WTC11 (cell line): Measurements from ENCODE around the gene PADI6. TPM values are rescaled to one million over a fixed set of nuclear protein-coding genes. Genes with fewer than 3 reads are reported as not detected.

ENCODE experiments used
- ATAC-seq: fragments of 200-7000 bp; cut with Tn5 transposase; 2 replicates; pipeline ENCODE4 v1.10.0; 2021; ENCODE audit warnings: mild to moderate bottlenecking, moderate library complexity
- CTCF ChIA-PET: fragments of 300-600 bp; sonication (Branson Sonifier 250); formaldehyde crosslinking; loops from one replicate; lab custom pipeline; 2021; ENCODE audit warnings: antibody characterized with exemption; lab: Charles Lee
- POLR2A ChIA-PET: fragments of 350-600 bp; sonication (Branson Sonifier 250); formaldehyde crosslinking; loops from one replicate; lab custom pipeline; 2021; ENCODE audit warnings: antibody characterized with exemption; lab: Charles Lee
- DNase-seq: peaks from one replicate; pipeline ENCODE4 v3.0.0; 2021; ENCODE audit warnings: low spot score
- H3K27ac Mint-ChIP-seq: 2 replicates; pipeline ENCODE4 v1.8.0; 2021; ENCODE audit warnings: mixed read lengths
- H3K27me3 Mint-ChIP-seq: 2 replicates; pipeline ENCODE4 v1.8.0; 2021; ENCODE audit warnings: low read depth, mild to moderate bottlenecking, moderate library complexity, mixed read lengths
- H3K36me3 Mint-ChIP-seq: 2 replicates; pipeline ENCODE4 v1.8.0; 2021; ENCODE audit warnings: mixed read lengths
- H3K4me1 Mint-ChIP-seq: 2 replicates; pipeline ENCODE4 v1.8.0; 2022; ENCODE audit warnings: mixed read lengths
- H3K4me3 Mint-ChIP-seq: 2 replicates; pipeline ENCODE4 v1.8.0; 2021; ENCODE audit warnings: mild to moderate bottlenecking, moderate library complexity, mixed read lengths
- H3K9me3 Mint-ChIP-seq: 2 replicates; pipeline ENCODE4 v1.8.0; 2021; ENCODE audit warnings: mixed read lengths
- CREB1 ChIP-seq: sonication (generic); formaldehyde crosslinking; IDR thresholded peaks from 2 replicates; pipeline ENCODE4 v1.8.0; 2023; ENCODE audit warnings: mild to moderate bottlenecking, missing genetic modification reagents
- ELF4 ChIP-seq: sonication (generic); formaldehyde crosslinking; IDR thresholded peaks from 2 replicates; pipeline ENCODE4 v1.8.1; 2022; ENCODE audit warnings: low read depth, mild to moderate bottlenecking, moderate library complexity, missing genetic modification reagents
- ESRRA ChIP-seq: sonication (generic); formaldehyde crosslinking; IDR thresholded peaks from 2 replicates; pipeline ENCODE4 v1.8.1; 2022; ENCODE audit warnings: mild to moderate bottlenecking, missing genetic modification reagents, borderline replicate concordance
- IRF2 ChIP-seq: sonication (generic); formaldehyde crosslinking; IDR thresholded peaks from 2 replicates; pipeline ENCODE4 v1.8.0; 2022; ENCODE audit warnings: low read depth, missing genetic modification reagents, borderline replicate concordance
- JUN ChIP-seq: sonication (generic); formaldehyde crosslinking; IDR thresholded peaks from 2 replicates; pipeline ENCODE4 v1.8.0; 2023; ENCODE audit warnings: mild to moderate bottlenecking, missing genetic modification reagents
- MAX ChIP-seq: sonication (generic); formaldehyde crosslinking; IDR thresholded peaks from 2 replicates; pipeline ENCODE4 v1.8.0; 2022; ENCODE audit warnings: mild to moderate bottlenecking, missing genetic modification reagents
- NFATC4 ChIP-seq: fragments of 250-450 bp; sonication (Bioruptor Pico); IDR thresholded peaks from 2 replicates; pipeline ENCODE4 v1.9.0; 2021; ENCODE audit warnings: mild to moderate bottlenecking
- NR3C1 ChIP-seq: sonication (generic); formaldehyde crosslinking; conservative IDR thresholded peaks from 2 replicates; pipeline ENCODE4 v1.8.1; 2023; ENCODE audit warnings: low read depth, mild to moderate bottlenecking, missing genetic modification reagents
- RORB ChIP-seq: fragments of 250-450 bp; sonication (Bioruptor Pico); IDR thresholded peaks from 2 replicates; pipeline ENCODE4 v1.9.0; 2021; ENCODE audit warnings: mild to moderate bottlenecking
- TEAD4 ChIP-seq: sonication (generic); formaldehyde crosslinking; IDR thresholded peaks from 2 replicates; pipeline ENCODE4 v1.8.0; 2022; ENCODE audit warnings: mild to moderate bottlenecking, missing genetic modification reagents
- USF2 ChIP-seq: sonication (generic); formaldehyde crosslinking; IDR thresholded peaks from 2 replicates; pipeline ENCODE4 v1.8.1; 2023; ENCODE audit warnings: mild to moderate bottlenecking, missing genetic modification reagents, moderate library complexity
- ZNF138 ChIP-seq: sonication (generic); formaldehyde crosslinking; conservative IDR thresholded peaks from 2 replicates; pipeline ENCODE4 v1.8.1; 2022; ENCODE audit warnings: mild to moderate bottlenecking, moderate library complexity, missing genetic modification reagents
- ZNF219 ChIP-seq: sonication (generic); formaldehyde crosslinking; IDR thresholded peaks from 2 replicates; pipeline ENCODE4 v1.8.0; 2023; ENCODE audit warnings: missing genetic modification reagents, mild to moderate bottlenecking, borderline replicate concordance
- total RNA-seq: library from RNA; stranded (reverse); gene quantifications from 3 replicates; pipeline ENCODE4 v1.2.3, GENCODE V29; 2021
- TF ChIP-seq, protein P1 (sequence below): fragments of 250-450 bp; sonication (Bioruptor Pico); IDR thresholded peaks from 2 replicates; pipeline ENCODE4 v2.1.2; 2022; ENCODE audit warnings: mild to moderate bottlenecking, moderate library complexity
- TF ChIP-seq, protein P2 (sequence below): fragments of 200-600 bp; IDR thresholded peaks from 2 replicates; pipeline ENCODE4 v1.8.0; 2022; ENCODE audit warnings: antibody characterized with exemption
- TF ChIP-seq, protein P3 (sequence below): sonication (generic); formaldehyde crosslinking; conservative IDR thresholded peaks from 2 replicates; pipeline ENCODE4 v1.8.1; 2023; ENCODE audit warnings: mild to moderate bottlenecking, low read depth, missing genetic modification reagents, moderate library complexity
- TF ChIP-seq, protein P4 (sequence below): fragments of 250-450 bp; sonication (Bioruptor Pico); IDR thresholded peaks from 2 replicates; pipeline ENCODE4 v1.8.0; 2021; ENCODE audit warnings: mild to moderate bottlenecking
- TF ChIP-seq, protein P5 (sequence below): sonication (generic); formaldehyde crosslinking; IDR thresholded peaks from 2 replicates; pipeline ENCODE4 v1.8.0; 2023; ENCODE audit warnings: missing genetic modification reagents
- TF ChIP-seq, protein P6 (sequence below): sonication (generic); formaldehyde crosslinking; IDR thresholded peaks from 2 replicates; pipeline ENCODE4 v1.8.0; 2023; ENCODE audit warnings: missing genetic modification reagents, mild to moderate bottlenecking, borderline replicate concordance

The PADI6 gene
- total RNA-seq, 1 experiment from 2014 or later: not detected

DNA sequence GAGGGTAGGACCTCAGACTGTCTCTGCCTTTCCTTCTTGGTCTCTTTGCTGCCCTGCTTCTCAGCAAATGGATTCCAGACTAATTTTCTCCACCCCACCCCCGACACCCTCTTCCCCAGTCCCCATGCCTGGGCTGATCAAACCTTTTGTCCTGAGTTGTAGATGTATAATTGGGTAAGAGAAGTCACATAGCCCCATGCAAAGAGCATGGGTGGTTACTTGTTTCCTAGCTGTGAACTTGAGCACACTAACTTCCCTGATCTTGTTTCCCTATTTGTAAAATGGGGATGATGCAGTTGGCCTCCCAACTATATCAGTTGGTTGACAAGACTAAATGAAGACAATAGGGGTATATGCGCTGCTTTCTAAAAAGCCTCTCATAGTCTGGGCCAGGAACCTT lies 9.2 kb downstream of the PADI6 start:
- Mint-ChIP-seq H3K4me1 (peaks cover 26% of the 10 kb centered on the region), H3K9me3 (no peaks in the 10 kb centered on the region), H3K4me3 (no peak overlapping the region), H3K27ac (no peak overlapping the region), H3K27me3 (peaks cover 5% of the 10 kb centered on the region; the same call in 1 of the 2 replicates), H3K36me3 (no peaks in the 10 kb centered on the region)
- TF ChIP-seq, protein P1, sequence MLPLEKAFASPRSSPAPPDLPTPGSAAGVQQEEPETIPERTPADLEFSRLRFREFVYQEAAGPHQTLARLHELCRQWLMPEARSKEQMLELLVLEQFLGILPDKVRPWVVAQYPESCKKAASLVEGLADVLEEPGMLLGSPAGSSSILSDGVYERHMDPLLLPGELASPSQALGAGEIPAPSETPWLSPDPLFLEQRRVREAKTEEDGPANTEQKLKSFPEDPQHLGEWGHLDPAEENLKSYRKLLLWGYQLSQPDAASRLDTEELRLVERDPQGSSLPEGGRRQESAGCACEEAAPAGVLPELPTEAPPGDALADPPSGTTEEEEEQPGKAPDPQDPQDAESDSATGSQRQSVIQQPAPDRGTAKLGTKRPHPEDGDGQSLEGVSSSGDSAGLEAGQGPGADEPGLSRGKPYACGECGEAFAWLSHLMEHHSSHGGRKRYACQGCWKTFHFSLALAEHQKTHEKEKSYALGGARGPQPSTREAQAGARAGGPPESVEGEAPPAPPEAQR: no peak
- TF ChIP-seq ELF4 (CRISPR knock-in tag) (no peak), ZNF138 (no peak), CREB1 (CRISPR knock-in tag) (no peak), USF2 (CRISPR knock-in tag) (no peak), RORB (CRISPR knock-in tag) (no peak), ESRRA (CRISPR knock-in tag) (no peak), NFATC4 (CRISPR knock-in tag) (no peak), MAX (CRISPR knock-in tag) (no peak), ZNF219 (no peak)
- TF ChIP-seq, protein P2, sequence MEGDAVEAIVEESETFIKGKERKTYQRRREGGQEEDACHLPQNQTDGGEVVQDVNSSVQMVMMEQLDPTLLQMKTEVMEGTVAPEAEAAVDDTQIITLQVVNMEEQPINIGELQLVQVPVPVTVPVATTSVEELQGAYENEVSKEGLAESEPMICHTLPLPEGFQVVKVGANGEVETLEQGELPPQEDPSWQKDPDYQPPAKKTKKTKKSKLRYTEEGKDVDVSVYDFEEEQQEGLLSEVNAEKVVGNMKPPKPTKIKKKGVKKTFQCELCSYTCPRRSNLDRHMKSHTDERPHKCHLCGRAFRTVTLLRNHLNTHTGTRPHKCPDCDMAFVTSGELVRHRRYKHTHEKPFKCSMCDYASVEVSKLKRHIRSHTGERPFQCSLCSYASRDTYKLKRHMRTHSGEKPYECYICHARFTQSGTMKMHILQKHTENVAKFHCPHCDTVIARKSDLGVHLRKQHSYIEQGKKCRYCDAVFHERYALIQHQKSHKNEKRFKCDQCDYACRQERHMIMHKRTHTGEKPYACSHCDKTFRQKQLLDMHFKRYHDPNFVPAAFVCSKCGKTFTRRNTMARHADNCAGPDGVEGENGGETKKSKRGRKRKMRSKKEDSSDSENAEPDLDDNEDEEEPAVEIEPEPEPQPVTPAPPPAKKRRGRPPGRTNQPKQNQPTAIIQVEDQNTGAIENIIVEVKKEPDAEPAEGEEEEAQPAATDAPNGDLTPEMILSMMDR: no peak
- TF ChIP-seq, protein P3, sequence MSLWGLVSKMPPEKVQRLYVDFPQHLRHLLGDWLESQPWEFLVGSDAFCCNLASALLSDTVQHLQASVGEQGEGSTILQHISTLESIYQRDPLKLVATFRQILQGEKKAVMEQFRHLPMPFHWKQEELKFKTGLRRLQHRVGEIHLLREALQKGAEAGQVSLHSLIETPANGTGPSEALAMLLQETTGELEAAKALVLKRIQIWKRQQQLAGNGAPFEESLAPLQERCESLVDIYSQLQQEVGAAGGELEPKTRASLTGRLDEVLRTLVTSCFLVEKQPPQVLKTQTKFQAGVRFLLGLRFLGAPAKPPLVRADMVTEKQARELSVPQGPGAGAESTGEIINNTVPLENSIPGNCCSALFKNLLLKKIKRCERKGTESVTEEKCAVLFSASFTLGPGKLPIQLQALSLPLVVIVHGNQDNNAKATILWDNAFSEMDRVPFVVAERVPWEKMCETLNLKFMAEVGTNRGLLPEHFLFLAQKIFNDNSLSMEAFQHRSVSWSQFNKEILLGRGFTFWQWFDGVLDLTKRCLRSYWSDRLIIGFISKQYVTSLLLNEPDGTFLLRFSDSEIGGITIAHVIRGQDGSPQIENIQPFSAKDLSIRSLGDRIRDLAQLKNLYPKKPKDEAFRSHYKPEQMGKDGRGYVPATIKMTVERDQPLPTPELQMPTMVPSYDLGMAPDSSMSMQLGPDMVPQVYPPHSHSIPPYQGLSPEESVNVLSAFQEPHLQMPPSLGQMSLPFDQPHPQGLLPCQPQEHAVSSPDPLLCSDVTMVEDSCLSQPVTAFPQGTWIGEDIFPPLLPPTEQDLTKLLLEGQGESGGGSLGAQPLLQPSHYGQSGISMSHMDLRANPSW (CRISPR knock-in tag): no peak
- TF ChIP-seq, protein P4, sequence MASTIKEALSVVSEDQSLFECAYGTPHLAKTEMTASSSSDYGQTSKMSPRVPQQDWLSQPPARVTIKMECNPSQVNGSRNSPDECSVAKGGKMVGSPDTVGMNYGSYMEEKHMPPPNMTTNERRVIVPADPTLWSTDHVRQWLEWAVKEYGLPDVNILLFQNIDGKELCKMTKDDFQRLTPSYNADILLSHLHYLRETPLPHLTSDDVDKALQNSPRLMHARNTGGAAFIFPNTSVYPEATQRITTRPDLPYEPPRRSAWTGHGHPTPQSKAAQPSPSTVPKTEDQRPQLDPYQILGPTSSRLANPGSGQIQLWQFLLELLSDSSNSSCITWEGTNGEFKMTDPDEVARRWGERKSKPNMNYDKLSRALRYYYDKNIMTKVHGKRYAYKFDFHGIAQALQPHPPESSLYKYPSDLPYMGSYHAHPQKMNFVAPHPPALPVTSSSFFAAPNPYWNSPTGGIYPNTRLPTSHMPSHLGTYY (CRISPR knock-in tag): no peak
- DNase-seq (no peak), ATAC-seq (no peak)
- CTCF ChIA-PET: no interaction called here
- POLR2A ChIA-PET: no interaction called here

- H3K36me3 Mint-ChIP-seq: no peaks in the 10 kb centered on the region
- ATAC-seq (no peak), DNase-seq (no peak)
- H3K27ac Mint-ChIP-seq: no peak overlapping the region
- H3K27me3 Mint-ChIP-seq: no peaks in the 10 kb centered on the region
- ChIA-PET POLR2A (no interaction called here), CTCF (interaction anchor here (1.1 to 1.6 kb wide), 2 partner anchors 13 to 147 kb away, joined by 3 to 5 read pairs; no protein-coding TSS in a partner anchor)
- no peaks in the 10 kb centered on the region for H3K4me1 Mint-ChIP-seq
- H3K9me3 Mint-ChIP-seq: no peaks in the 10 kb centered on the region
- H3K4me3 Mint-ChIP-seq: no peak overlapping the region
- TF ChIP-seq TEAD4 (CRISPR knock-in tag) (no peak), JUN (CRISPR knock-in tag) (no peak), NR3C1 (CRISPR knock-in tag) (no peak), IRF2 (CRISPR knock-in tag) (no peak)
- TF ChIP-seq, protein P5, sequence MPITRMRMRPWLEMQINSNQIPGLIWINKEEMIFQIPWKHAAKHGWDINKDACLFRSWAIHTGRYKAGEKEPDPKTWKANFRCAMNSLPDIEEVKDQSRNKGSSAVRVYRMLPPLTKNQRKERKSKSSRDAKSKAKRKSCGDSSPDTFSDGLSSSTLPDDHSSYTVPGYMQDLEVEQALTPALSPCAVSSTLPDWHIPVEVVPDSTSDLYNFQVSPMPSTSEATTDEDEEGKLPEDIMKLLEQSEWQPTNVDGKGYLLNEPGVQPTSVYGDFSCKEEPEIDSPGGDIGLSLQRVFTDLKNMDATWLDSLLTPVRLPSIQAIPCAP (CRISPR knock-in tag): no peak
- TF ChIP-seq, protein P6, sequence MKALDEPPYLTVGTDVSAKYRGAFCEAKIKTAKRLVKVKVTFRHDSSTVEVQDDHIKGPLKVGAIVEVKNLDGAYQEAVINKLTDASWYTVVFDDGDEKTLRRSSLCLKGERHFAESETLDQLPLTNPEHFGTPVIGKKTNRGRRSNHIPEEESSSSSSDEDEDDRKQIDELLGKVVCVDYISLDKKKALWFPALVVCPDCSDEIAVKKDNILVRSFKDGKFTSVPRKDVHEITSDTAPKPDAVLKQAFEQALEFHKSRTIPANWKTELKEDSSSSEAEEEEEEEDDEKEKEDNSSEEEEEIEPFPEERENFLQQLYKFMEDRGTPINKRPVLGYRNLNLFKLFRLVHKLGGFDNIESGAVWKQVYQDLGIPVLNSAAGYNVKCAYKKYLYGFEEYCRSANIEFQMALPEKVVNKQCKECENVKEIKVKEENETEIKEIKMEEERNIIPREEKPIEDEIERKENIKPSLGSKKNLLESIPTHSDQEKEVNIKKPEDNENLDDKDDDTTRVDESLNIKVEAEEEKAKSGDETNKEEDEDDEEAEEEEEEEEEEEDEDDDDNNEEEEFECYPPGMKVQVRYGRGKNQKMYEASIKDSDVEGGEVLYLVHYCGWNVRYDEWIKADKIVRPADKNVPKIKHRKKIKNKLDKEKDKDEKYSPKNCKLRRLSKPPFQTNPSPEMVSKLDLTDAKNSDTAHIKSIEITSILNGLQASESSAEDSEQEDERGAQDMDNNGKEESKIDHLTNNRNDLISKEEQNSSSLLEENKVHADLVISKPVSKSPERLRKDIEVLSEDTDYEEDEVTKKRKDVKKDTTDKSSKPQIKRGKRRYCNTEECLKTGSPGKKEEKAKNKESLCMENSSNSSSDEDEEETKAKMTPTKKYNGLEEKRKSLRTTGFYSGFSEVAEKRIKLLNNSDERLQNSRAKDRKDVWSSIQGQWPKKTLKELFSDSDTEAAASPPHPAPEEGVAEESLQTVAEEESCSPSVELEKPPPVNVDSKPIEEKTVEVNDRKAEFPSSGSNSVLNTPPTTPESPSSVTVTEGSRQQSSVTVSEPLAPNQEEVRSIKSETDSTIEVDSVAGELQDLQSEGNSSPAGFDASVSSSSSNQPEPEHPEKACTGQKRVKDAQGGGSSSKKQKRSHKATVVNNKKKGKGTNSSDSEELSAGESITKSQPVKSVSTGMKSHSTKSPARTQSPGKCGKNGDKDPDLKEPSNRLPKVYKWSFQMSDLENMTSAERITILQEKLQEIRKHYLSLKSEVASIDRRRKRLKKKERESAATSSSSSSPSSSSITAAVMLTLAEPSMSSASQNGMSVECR (CRISPR knock-in tag): no peak
Measured at GRCh38 chr1:17392199-17392740, 20.3 kb downstream of the PADI6 start.
